ENCODE measurements around the gene SPNS1.

GRCh38 chr16:29007730-29008593 is 33.4 kb downstream of the SPNS1 start:
- TF ChIP-seq POLR2A (IDR thresholded peaks at IDR 0.05; ENCODE audit: control extremely low read depth in 1 of 2, low read depth in 2 of 2, low read length in 2 of 2) = no peak
- no peak for TF ChIP-seq CEBPB (IDR thresholded peaks at IDR 0.05; ENCODE audit: low read depth, low read length)
- TF ChIP-seq CBX5 (IDR thresholded peaks at IDR 0.05; ENCODE audit: low read depth, low read length) = no peak
- no peak for TF ChIP-seq CTCF (IDR thresholded peaks at IDR 0.05; ENCODE audit: control extremely low read depth in 1 of 3, insufficient read depth in 1 of 3, low read depth in 1 of 3, low read length in 3 of 3)
- no peak for TF ChIP-seq EP300 (IDR thresholded peaks at IDR 0.05; ENCODE audit: borderline replicate concordance in 1 of 2, low read depth in 2 of 2, low read length in 2 of 2)
- TF ChIP-seq POLR2AphosphoS5 (IDR thresholded peaks at IDR 0.05; ENCODE audit: low read depth, low read length) = no peak
- TF ChIP-seq EZH2 (IDR thresholded peaks at IDR 0.05; ENCODE audit: low read depth, low read length, severe bottlenecking) = no peak
- no peak for TF ChIP-seq MAFK (IDR thresholded peaks at IDR 0.05; ENCODE audit: low read depth, low read length)
- TF ChIP-seq ZNF274 (IDR thresholded peaks at IDR 0.05; ENCODE audit: borderline replicate concordance, extremely low read depth, low read length) = no peak

Data from H1 (cell line).